HL-60/S4 (cell line): Measurements from ENCODE around the gene FTO.

Source experiments
- in situ Hi-C: fragments of 300-500 bp; cut with MboI; formaldehyde crosslinking; loops from 2 replicates; pipeline ENCODE4 v1.14.3; 2022; ENCODE audit warnings: low sequenced_read_pairs

FTO gene

DNA sequence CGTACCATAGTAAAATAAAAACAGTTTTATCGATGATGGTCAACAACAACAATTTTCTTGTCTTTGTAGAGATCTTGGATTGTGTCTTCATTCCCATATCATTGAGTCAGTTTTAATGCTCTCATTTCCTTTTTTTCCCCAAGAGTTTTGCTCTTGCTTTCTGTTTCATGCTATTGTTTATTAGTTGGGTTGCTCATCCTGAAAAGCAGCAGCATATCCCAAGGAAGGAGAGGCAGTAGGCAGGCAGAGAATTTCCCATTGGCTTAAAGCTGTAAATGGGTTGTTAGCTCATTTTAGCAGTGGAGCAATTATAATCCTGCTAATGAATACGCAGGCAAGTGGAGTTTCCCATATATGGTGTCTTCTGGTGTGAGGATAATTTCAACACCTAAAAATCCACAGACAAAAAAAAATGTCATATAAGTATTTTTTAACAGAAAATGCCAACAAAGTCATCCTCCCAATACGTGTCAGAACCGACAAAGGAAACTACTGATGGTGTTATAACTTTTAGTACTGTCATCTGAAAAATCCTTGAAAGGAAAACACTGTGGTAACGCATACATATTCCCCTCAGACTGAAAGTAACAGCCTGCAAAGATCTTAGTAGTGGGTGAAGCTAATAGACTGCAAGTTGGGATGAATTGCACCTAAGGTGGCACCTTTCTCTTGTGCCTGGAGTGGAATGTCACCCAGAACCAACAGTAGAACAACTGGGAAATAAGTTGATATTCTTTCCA is 218.3 kb downstream of the FTO start:
- in situ Hi-C loops, result no loop called here

DNA sequence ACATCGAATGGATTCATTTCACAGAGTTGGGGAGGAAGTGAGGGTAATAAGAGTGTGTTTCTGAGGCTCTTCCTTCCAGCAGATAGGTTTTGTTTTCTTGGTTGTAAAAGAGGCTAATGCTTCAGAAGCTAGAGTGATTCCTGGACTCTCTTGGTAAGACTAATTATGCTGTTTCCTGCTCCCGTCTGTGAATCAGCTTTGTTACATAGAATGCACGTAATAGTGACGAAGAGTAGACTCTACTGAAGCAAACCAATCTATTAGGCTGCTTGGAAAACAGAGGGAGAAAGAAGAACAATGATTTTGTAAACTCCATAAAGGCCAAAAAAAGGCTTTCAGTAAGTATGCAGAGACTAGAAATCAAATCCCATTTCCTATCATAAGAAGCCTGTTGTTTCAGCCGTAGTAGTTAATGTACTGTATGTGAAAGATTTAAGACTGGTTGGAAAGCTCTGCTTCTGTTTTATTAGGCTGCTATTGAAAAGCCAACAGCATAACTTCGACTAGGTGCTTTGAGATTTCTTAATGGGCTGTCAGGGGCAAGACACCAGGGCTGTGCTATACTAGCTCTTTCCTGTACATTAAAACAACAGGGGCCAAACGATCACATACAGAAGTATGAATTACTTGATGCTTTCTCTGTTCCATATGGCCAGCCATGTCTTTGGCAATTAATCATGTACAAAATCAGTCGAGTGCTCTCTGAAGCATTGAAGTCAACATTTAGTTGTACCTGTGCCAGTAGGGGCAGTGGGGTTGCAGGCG is 219.0 kb downstream of the FTO start:
- in situ Hi-C loops, result no loop called here

DNA sequence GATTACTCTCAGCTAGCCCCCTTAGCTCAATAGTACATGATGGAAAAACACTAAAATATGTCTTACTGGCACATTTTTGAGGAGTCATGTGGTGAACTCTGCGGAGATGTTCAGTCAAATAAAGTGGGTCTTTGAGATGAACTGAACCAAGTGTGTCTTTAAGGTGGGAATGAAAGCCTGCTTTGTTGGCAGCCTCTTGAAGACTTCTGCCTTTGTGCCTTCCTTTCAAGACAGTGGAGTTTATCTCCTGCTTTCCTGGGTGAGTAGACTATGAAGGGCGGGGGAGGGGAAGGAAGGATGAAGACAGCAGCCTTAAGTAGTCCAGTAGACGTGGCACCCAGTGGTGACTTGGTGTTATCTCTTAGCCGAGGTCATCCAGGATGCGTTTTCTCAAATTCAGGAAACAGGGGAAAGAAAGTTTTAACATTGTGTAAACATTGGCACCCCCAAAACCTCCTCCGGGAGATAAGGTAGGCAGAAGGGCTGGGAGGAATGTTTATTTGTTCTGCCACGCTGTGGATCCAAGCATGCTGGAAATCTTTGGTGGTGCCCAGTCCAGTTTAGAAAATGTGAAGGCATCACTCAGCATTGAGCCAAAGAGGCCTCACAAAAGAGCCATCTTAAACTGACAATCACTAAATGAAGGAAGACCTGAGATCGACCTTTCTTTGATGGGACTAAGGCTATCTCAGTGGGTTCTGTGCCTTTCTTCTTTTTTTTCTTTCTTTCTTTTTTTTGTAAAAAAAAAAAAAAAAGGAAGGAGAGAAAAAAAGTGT is 220.6 kb downstream of the FTO start:
- in situ Hi-C loops, result loop anchor here (25.0 kb wide), 1 partner anchor 1038 kb away; no protein-coding TSS in a partner anchor

DNA sequence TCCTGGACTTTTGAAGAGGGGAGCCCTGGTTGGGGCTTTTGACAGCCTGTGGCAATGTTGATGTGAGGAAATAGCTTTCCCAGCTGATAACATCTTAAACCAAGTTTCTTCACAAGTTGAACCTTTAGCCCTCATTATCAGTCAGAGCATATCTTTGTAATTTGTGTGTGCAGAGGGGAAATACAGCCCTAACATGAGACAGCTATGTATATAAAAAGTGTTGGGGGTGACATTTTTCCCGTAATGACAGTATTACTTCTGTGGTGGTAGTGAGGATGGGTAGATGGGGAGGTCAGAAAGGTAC is 221.1 kb downstream of the FTO start:
- in situ Hi-C loops, result loop anchor here (25.0 kb wide), 1 partner anchor 1037 kb away; no protein-coding TSS in a partner anchor

DNA sequence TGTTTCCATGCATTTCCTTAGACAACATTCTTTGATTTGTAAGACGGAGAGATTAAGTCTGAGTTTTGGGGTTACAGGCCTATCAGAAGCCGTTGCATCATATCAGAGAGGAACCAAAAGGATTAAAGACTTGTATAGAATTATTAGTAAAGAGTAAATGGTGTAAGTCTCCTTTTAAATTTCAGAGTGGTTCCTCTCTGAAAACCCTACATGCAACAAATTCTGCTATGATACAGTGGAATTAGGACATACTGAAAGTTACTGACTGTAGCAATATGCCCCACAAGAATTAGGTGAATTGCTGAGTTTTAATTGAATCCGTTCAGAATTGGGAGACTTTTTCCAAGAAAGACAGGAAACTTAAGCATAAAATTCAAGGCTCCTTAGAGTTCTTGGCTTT is 221.6 kb downstream of the FTO start:
- in situ Hi-C loops, result loop anchor here (25.0 kb wide), 1 partner anchor 1037 kb away; no protein-coding TSS in a partner anchor

DNA sequence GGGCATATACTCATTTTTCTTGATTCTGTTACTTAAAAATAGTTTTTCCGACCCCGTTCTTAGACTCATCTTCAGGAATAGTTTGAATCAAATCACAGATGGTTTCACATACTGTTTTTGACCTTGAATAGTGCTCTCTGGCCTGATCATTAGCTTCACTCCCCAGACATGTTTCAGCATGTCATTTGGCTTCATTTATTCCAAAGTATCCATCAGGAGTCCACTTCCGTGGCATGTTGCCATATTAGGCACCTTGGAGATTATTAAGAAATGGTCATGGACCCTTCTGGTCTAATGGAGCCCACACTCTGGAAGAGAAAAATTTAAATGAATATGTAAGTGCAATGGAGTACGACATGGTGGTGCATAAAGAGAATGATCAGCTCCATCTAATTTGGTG is 222.3 kb downstream of the FTO start:
- in situ Hi-C loops, result loop anchor here (25.0 kb wide), 1 partner anchor 1036 kb away; no protein-coding TSS in a partner anchor

DNA sequence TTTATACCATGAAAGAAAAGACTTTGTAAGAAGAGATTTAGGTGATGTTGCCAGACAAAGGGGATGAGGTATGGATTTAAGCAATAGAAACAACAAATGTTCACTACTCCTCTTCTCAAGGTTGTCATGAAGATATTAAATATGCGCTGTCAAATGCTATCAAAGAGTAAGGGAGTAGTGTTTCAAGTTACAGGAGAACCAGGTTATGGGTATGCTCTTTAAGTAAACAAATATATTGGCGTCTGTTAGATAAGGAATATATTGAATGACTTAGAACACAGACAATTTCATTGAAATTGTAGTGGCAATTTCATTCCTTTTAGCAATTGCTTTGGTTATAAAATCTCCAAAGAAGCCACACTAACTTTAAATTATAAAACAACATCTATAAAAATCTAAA is 229.0 kb downstream of the FTO start:
- in situ Hi-C loops, result loop anchor here (25.0 kb wide), 1 partner anchor 1029 kb away; no protein-coding TSS in a partner anchor

DNA sequence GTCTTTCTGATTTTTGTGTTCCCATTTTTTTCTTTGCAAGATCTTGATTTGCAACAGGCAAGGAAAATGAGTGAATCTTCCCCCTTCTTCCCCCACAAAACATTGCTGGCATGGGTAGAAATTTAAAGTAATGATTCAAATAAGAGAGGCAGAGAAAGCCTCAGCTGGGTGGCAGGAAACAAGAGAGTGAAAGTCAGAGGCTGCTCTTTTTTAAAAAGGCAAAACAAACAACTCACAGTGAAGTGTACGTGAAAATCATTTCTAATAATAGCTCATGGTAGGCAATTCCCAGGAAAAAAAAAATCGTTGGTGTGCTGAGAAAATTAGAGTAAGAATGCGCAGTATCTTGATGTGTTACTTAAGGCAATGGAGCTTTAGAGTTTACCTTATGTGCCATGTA is 229.5 kb downstream of the FTO start:
- in situ Hi-C loops, result loop anchor here (25.0 kb wide), 1 partner anchor 1029 kb away; no protein-coding TSS in a partner anchor

DNA sequence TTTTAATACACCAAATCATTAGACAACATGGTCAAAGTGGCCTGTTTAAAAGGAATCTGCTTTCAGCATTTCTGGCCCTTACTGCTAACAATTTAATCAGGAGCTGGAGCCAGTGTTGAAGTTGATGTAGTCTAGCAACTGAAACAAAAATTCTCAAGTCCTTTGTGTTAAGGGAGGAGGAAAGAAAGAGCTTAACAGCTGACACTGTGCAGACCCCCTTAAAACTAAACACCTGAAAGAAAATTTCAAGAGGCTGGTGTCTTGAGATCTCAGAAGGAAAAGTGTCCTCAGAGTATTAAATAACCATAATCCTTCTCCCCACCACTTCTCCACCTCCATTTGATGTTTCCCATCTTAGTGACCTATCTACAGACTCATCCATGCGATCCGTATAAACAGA is 232.1 kb downstream of the FTO start:
- in situ Hi-C loops, result loop anchor here (25.0 kb wide), 1 partner anchor 1026 kb away; no protein-coding TSS in a partner anchor

DNA sequence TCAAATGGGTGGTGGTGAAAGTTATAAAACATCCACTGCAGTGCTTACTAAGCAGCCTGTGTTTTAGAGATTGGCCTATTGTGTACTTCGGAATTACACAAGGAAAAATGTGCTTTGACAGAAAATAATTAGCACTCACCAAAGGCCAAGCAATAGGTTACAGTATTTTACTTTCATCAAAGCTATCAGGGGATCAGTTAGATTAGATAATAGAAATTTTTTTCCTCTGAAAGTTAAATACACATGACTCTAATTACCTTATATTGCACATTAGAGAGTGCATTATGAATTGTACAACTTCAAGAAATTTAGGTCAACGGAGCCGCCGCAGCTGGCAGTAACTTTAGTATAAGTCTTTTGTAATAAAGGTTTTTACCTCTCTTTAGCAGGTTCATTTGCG is 232.6 kb downstream of the FTO start:
- in situ Hi-C loops, result loop anchor here (25.0 kb wide), 1 partner anchor 1026 kb away; no protein-coding TSS in a partner anchor

DNA sequence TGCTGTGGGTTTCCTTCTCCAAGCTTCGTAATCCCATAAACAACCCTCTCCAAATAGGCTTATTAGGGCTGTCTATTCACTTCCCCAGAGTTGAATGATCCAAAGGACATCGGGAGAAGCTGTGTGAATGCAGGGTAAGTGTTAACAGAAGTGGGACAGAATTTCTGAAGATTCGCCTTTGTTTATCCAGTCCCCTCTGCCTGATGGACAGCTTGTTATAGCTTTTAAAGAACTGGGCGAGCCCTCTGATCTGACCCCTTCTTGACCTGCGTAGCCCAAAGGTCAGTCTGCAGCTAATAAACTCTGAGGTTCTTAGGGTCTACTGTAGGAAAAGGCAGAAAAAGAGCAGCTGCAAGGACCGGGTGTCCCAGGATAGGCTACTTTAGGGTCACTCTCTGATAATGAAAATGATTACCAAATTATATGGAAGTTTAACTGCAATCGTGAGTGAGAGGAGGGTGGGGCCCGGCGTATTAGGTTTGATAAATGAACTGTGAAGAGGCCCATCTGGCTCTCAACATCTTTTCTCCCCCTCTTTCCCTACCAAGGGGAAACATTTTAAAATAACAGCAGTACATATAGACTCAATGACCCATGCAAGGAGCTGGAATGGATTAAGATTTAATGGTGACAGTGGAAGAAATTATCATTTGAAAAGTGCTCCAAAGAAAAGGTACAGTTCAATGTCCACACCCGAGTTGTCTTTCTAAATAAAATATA is 233.4 kb downstream of the FTO start:
- in situ Hi-C loops, result loop anchor here (25.0 kb wide), 1 partner anchor 1025 kb away; no protein-coding TSS in a partner anchor

DNA sequence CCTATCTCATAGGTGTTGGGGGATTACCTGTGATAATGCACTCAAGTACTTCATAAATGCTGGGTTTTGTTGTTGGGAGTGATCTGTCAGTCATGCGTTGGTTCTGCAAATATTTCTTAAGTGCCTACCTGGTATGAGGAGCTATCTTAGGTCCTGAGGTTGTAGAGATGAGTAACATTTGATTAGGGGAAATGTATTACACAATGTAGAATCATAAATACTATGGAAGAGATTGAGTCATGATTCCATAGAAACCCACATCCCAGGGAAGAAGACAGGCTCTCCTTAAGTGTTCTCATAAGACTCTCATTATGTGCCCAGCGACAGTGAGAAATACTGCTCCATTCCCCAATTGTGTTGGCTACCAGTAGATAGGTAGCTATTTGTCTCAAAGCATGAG is 240.1 kb downstream of the FTO start:
- in situ Hi-C loops, result loop anchor here (25.0 kb wide), 1 partner anchor 1018 kb away; no protein-coding TSS in a partner anchor

DNA sequence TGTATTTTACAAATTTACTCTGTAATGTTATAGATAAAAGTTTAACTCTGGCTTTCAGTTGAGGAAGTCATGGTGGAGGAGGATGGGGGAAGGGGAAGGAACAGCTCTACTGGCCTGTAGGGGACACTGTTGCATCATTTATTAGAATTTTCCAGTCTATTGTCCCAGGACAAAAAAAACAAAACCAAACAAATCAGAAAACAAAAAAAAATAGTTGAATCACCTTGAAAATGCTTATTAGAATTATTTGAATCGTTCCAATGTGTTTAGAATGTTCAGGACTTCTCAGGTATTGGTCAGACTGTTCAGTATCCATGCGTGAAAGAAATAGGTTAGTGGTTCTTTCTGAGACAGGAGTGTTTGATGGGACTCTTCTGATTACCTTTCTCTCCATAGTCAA is 242.0 kb downstream of the FTO start:
- in situ Hi-C loops, result loop anchor here (25.0 kb wide), 1 partner anchor 1016 kb away; no protein-coding TSS in a partner anchor

DNA sequence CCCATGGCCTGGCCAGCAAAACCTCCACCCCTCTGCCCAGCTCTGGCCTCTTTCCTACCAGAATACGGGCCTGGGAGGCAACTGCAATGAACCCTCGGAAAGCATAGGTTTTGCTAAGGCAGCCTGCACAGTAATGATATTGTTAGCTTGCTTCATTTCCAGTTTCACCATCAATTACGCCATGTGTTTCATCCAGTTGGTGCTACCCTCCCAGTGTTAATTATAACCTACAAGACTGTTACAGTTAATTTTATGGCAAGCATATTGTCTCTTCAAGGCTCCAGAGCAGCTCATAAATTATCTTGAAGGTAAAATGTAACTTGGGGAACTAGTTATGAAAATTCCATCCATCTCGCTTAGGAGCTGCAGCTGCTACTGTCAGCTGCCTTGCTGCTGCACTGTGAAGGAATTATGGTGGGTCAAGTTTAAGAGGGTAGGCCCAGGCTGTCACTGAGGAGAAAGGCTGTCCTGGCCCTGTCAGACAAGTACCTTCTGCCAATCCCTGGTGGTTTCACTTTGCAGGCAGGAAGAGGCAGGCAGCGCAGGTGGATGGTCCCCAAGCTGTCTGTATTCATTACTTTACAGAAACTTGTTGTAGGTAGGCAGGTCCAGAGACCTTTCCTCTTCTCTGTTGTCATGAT is 242.9 kb downstream of the FTO start:
- in situ Hi-C loops, result loop anchor here (25.0 kb wide), 1 partner anchor 1015 kb away; no protein-coding TSS in a partner anchor

DNA sequence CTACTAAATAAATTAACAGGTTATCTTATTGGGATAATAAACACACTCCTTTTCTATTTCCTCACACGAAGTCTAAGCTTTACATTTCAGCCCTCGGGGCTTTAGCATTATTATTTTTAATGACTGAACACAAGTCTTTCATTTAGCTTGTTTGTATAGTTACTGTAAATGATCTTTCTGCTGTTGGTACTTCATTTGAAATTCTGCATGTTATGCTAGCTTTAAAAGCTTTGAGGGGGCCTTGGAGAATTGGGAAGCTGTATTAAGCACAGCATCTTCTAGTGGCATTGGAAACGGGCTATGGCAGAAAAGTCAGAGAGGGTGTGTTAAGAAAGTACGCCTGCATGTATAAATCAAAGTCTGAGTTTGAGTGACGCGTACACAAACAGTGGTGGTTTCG is 243.7 kb downstream of the FTO start:
- in situ Hi-C loops, result loop anchor here (25.0 kb wide), 1 partner anchor 1015 kb away; no protein-coding TSS in a partner anchor

DNA sequence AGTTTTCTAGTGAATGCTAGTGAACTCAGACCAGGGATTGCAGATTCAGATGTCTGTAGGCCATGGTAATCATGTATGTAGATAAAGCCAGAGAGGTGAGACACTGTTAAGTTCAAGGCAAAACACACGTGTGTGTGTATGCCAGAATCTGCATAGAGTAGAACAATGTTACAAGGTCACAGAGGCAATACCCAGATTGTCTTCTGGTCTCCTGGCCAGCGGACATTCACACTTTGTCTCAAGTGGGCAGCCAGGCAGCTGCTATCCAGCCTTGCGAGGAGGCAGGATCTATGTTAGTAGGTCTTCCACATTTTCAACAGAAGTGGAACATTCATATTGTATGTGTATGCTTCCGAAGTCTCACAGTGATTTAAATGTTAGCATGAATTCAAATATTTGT is 244.4 kb downstream of the FTO start:
- in situ Hi-C loops, result loop anchor here (25.0 kb wide), 1 partner anchor 1014 kb away; no protein-coding TSS in a partner anchor

DNA sequence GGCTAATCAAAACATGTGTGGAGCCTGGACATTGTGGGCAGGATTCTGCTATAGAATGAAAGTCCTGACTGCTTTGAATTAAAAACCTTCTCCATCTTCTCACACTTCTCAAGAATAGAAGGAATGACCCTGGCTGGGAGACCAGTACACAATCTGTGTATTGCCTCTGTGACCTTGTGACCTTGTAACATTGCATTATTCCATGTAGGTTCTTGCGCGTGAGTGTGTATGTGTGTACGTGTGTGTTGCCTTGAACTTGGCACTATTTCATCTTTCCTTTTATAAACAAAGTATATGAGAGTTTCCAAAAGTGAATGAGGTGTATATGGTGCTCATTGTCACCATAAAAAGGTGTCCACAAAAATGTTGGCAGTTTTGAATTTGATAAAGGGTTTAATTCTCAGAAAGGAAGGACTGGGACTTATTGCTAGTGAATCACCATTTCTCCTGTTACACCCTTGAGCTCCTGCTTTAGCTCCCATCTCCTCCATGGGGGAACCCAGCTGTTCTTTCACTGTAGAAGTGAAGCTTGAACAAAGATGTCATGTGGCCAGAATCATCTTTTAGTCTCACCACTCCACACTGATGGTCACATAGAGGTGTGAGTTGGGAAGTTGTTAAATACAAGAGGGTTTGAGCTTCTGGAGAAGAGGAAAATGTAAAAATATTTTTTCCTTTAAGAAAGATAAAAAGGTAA is 244.9 kb downstream of the FTO start:
- in situ Hi-C loops, result loop anchor here (25.0 kb wide), 1 partner anchor 1013 kb away; no protein-coding TSS in a partner anchor

DNA sequence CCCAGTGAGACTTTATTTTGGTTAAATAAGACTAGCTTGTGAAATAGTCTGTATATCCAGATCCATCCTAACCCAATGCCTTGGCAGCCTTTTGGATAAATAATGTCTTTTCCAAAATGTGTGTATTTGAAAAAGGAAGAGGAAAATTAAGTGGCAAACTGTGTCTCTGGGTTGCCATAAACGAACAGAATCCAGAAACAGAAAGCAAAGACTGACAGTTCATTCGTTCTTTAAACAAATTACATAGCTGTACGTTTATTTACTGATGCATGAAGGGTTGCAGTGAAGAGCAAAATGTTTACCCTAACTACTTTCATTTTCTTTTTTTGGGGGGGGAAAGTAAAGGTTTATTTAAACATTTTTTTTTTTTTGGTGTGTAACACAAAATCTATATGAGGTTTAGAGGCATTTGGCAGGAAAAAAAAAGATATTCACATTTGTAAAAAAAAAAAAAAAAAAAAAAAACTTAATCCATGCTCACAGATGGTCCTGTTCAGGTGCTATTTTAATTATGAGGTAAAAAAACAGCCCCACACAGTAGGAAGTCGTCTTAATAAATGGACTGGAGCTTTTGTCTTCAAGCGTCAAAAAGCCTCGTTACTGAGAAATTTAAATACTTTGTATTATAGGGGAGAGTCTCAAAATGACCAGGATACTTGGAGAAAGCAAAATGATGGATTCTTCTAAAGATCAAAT is 245.9 kb downstream of the FTO start:
- in situ Hi-C loops, result loop anchor here (25.0 kb wide), 1 partner anchor 1012 kb away; no protein-coding TSS in a partner anchor
